Activated T-cell treated with anti-CD3 and anti-CD28 coated beads, Interleukin-2, amount 50 U/mL, for 24 hours (primary cell): Measurements from ENCODE around the gene SLC1A3.
"Not testable (repeated sequence)": the region's sequence is repeated elsewhere in the genome, so short reads cannot be mapped to it uniquely, and the experiment has no call there.

ENCODE experiments used
- DNase-seq: peaks from one replicate; pipeline ENCODE4 v3.0.0-alpha.2; 2020
- H3K27ac Mint-ChIP-seq: 2 replicates; pipeline ENCODE4 v1.8.0; 2020; ENCODE audit warnings: mild to moderate bottlenecking, mixed read lengths
- H3K27me3 Mint-ChIP-seq: 2 replicates; pipeline ENCODE4 v1.8.0; 2020; ENCODE audit warnings: mixed read lengths
- H3K36me3 Mint-ChIP-seq: 2 replicates; pipeline ENCODE4 v1.8.0; 2020; ENCODE audit warnings: low read depth, mixed read lengths
- H3K4me1 Mint-ChIP-seq: 2 replicates; pipeline ENCODE4 v1.8.0; 2020; ENCODE audit warnings: low read depth, mixed read lengths
- H3K4me3 Mint-ChIP-seq: 2 replicates; pipeline ENCODE4 v1.8.0; 2020; ENCODE audit warnings: mild to moderate bottlenecking, moderate library complexity, mixed read lengths
- H3K9me3 Mint-ChIP-seq: 2 replicates; pipeline ENCODE4 v1.8.0; 2020; ENCODE audit warnings: mixed read lengths

The SLC1A3 gene

DNA sequence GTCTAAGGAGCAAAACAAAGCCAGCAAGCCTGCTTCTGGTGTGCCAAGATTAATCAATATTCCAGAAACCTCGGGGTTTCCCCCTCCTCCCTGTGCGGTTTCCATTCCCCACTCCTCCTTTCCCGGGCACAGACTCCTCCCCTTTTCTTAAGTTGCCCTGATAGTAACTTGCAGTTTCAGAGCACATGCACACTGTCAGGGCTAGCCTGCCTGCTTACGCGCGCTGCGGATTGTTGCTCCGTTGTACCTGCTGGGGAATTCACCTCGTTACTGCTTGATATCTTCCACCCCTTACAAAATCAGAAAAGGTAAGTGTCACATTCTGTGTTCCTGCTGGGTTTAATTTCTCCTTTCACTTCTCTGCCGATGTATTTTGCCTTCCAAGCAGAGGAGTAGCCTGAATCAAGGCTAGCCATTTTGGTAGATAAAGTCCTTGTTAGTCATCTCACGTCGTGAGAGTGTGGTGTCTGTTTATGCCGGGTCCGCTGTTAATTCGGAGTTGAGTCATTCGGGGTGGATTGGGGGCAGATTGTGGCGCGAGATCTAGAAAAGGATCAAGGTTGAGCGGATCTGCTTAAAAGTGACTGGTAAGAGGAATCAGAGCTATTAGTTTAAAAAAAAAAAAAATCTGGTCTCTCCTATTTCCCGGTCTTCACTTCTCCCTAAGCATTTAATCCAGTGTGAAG lies at the start of gene SLC1A3:
TSS of gene SLC1A3 (plus strand) at position 179 of the 686 bp plus-strand sequence. CDS start 1,818 bp downstream, outside the sequence.
- H3K27me3 Mint-ChIP-seq: peaks cover 66% of the 10 kb centered on the region
- H3K4me1 Mint-ChIP-seq: peaks cover 19% of the 10 kb centered on the region
- peak within 1 kb of the TSS; percentile 75 for H3K4me3 Mint-ChIP-seq
- no peaks in the 10 kb centered on the region for H3K9me3 Mint-ChIP-seq
- no peaks in the 10 kb centered on the region for H3K36me3 Mint-ChIP-seq
- peak within 1 kb of the TSS; percentile 87 for H3K27ac Mint-ChIP-seq
- peak; percentile 52 for DNase-seq

DNA sequence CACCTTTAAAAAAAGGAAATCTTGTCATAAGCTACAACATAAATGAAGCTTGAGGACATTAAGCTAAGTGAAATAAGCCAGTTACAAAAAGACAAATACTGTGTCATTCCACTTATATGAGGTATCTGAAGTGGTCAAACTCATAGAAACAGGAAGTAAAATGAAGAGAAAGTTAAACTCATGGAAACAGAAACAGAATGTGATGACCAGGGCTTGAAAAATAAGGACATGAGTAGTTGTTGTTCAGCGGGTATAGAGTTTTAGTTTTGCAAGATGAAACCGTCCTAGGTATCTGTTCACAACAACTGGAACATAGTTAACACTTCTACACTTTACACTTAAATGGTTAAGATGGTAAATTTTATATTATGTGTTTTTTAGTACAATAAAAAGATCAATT lies 47.8 kb upstream of the SLC1A3 start:
- H3K4me1 Mint-ChIP-seq: no peaks in the 10 kb centered on the region
- no peak for DNase-seq
- no peaks in the 10 kb centered on the region for H3K36me3 Mint-ChIP-seq
- H3K27ac Mint-ChIP-seq: no peak overlapping the region
- no peak overlapping the region for H3K4me3 Mint-ChIP-seq
- H3K9me3 Mint-ChIP-seq: peaks cover 6% of the 10 kb centered on the region
- H3K27me3 Mint-ChIP-seq: no peaks in the 10 kb centered on the region

DNA sequence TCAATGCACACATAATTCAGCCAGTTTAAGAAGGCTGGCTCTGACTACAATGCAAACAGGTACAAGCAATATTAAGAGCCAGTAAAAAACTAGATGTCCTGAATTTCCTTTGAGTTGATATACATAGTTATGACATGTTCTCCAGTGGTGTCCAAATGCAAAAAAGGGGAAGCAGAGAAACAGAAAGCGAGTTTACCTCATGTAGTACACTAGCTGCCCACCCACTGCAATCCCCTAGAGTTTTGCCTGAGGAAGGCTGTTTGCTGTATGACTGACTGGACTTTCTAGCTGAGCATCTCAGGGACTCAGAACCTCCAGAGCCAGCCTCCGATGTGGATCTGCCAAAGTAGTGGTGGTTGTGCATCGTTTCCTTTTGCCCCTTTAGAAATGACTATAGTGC lies 44.8 kb upstream of the SLC1A3 start:
- H3K4me1 Mint-ChIP-seq: no peaks in the 10 kb centered on the region
- no peaks in the 10 kb centered on the region for H3K27me3 Mint-ChIP-seq
- no peaks in the 10 kb centered on the region for H3K9me3 Mint-ChIP-seq
- no peak overlapping the region for H3K27ac Mint-ChIP-seq
- H3K36me3 Mint-ChIP-seq: no peaks in the 10 kb centered on the region
- DNase-seq: no peak
- no peak overlapping the region for H3K4me3 Mint-ChIP-seq

DNA sequence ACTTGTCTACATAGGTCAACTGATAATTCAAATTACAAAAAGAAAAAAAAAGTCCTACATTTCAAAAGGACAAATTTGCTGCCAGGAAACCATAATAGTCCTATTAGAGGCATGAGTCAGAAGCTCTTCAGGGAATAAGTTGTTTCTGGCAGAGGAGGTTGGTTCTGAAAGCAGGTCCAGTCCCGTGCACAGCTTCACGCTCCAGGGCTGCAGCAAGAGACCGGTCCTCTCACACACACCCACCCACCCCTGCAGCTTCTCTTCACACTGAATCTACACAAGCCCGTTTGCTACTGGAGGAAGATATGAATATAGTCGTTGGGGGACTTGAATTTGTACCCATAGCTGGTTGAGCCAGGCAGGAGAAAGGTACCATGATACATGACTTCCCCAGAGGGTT lies 36.9 kb upstream of the SLC1A3 start:
- DNase-seq: no peak
- Mint-ChIP-seq H3K36me3 (no peaks in the 10 kb centered on the region), H3K4me1 (no peaks in the 10 kb centered on the region), H3K27me3 (no peaks in the 10 kb centered on the region), H3K9me3 (no peaks in the 10 kb centered on the region), H3K4me3 (no peak overlapping the region), H3K27ac (no peak overlapping the region)

DNA sequence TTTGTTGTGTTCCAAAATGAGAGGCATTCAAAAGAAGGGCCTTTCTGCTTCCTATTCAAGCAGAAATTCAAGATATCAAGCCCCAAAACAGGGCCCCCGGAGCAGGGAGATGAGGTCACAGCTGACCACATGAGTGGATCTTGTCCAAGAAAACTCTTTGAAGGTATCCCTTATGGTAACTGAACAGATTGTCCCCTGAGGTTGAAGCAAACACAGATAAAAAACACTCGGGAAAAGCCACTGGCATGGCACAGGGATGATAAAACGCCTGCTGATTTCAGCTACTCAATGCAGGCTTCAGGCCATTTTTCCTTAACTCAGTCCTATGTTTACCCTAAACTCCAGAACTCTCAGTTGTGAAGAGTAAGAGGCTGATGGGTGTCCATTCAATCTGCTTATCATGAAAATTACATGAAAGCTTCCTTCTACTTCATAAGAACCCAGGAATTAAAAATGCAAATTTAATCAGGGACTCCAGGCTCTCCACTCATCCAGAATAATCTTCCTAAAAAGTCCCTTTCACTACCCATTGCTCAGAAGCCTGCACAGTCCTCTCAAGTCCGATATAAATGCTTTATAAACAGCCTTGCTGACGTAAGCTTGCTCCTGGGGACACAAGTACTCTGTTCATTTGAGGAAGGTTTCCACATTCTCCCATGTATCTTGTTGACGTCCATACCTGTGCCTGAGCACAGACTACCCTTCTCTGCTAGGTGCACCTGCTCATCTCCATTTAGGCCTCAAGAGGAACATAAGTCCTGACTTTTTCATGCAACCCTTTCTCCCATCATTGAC lies 35.9 kb upstream of the SLC1A3 start:
- H3K4me1 Mint-ChIP-seq: no peaks in the 10 kb centered on the region
- no peak for DNase-seq
- no peaks in the 10 kb centered on the region for H3K27me3 Mint-ChIP-seq
- H3K27ac Mint-ChIP-seq: no peak overlapping the region
- no peak overlapping the region for H3K4me3 Mint-ChIP-seq
- H3K9me3 Mint-ChIP-seq: no peaks in the 10 kb centered on the region
- H3K36me3 Mint-ChIP-seq: no peaks in the 10 kb centered on the region

DNA sequence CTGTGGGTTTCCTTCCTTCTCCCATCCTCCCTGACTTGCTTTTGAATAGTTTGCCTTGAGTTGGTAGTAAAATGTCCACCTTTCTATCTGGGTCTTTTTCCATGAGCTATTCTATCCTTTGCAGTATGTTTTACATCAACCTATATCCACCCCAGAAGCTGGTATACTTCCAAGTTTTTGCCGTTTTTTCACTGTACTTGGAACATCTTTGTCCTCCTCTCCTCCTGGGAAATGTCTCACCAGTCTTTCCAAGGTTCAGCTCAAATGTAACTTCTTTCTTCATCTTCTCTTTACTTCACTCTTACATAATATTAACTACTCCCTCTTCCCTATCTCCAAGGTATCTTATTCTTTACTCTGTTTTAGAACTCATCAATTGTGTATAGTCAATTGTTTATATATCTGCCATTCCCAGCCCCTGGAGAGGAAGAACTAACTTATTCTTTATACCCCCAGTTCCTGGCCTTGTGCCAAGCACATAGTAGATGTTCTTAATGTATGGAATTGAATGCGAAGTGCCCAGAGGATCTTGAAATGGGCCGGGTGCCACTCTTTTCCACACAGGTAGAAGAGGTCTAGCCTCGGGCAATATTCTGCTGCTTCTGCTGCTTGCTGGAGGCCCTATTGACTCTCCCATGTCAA lies 34.9 kb upstream of the SLC1A3 start:
- Mint-ChIP-seq H3K9me3 (no peaks in the 10 kb centered on the region), H3K27me3 (no peaks in the 10 kb centered on the region), H3K4me1 (no peaks in the 10 kb centered on the region), H3K36me3 (no peaks in the 10 kb centered on the region), H3K4me3 (no peak overlapping the region), H3K27ac (no peak overlapping the region)
- no peak for DNase-seq

DNA sequence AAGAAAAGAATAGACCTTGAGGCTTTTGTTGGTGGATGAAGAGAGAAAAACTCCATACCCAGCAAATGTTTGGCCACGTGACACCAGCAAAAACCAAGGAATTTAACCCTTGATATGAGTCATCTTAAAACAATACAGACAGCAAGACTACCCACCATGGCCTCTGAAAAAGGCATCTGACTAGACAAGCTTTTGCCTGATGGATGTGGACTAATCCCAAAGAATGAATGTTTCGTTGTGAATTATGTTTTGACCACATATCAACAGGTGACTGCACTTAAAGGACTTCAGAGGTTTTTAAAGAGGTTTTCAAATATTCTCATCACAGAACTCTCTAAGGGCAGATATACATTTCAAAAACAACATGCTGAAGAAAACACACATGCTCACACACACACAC lies 33.0 kb upstream of the SLC1A3 start:
- no peaks in the 10 kb centered on the region for H3K9me3 Mint-ChIP-seq
- no peak overlapping the region for H3K27ac Mint-ChIP-seq
- no peaks in the 10 kb centered on the region for H3K36me3 Mint-ChIP-seq
- no peaks in the 10 kb centered on the region for H3K4me1 Mint-ChIP-seq
- no peaks in the 10 kb centered on the region for H3K27me3 Mint-ChIP-seq
- no peak for DNase-seq
- no peak overlapping the region for H3K4me3 Mint-ChIP-seq

DNA sequence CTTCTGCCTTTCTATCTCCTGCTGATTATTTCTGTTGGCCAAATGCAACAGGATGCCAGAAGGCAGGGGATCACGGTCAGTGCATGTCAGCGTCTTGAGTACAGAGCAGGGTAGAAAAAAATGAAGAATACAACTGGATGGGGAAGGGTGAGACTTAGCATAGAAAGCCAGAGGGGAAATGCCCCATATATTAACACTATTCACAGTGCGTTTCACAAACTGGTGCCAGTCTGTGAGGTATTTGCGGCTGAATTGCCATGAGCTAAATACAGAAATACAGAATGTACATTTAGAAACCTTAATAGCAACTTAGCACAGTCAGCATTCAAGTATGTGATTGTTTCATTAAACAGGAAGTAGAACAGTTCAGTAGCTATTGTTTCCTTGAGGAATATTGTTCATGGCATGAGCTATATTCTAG lies 31.0 kb upstream of the SLC1A3 start:
- H3K9me3 Mint-ChIP-seq: no peaks in the 10 kb centered on the region
- no peaks in the 10 kb centered on the region for H3K4me1 Mint-ChIP-seq
- H3K27me3 Mint-ChIP-seq: peaks cover 6% of the 10 kb centered on the region
- no peak for DNase-seq
- H3K4me3 Mint-ChIP-seq: no peak overlapping the region
- no peak overlapping the region for H3K27ac Mint-ChIP-seq
- H3K36me3 Mint-ChIP-seq: no peaks in the 10 kb centered on the region

DNA sequence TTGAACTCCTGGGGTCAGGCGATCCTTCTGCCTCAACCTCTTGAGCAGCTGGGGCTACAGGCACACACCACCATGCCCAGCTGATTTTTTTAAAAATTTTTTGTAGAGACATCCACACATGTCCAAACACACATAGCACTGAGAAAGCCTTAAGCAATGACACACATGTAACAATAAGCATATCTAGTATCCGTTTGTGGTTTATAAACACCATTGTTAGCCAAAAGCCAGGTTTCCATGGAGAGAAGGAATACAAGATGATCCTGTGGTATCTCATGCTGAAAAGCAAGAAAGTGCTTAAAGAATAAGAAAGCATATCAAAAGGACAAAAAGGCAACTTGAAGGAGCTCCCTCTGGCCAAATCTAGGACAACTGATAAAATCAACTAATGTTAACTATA lies 29.7 kb upstream of the SLC1A3 start:
- Mint-ChIP-seq H3K36me3 (no peaks in the 10 kb centered on the region), H3K4me1 (no peaks in the 10 kb centered on the region), H3K27me3 (peaks cover 10% of the 10 kb centered on the region), H3K27ac (no peak overlapping the region), H3K4me3 (no peak overlapping the region), H3K9me3 (no peaks in the 10 kb centered on the region)
- DNase-seq: no peak

DNA sequence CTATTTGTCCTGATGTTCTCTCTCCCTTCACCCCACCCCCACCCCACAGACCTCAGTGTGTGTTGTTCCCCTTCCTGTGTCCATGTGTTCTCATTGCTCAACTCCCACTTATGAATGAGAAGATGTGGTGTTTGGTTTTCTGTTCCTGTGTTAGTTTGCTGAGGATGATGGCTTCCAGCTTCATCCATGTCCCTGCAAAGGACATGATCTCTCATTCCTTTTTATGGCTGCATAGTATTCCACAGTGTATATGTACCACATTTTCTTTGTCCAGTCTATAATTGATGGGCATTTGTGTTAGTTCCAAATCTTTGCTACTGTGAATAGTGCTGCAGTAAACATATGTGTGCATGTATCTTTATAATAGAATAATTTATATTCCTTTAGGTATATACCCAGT lies 26.5 kb upstream of the SLC1A3 start:
- not testable (repeated sequence) for DNase-seq, H3K4me3 Mint-ChIP-seq, H3K36me3 Mint-ChIP-seq, H3K9me3 Mint-ChIP-seq, H3K4me1 Mint-ChIP-seq, H3K27ac Mint-ChIP-seq
- H3K27me3 Mint-ChIP-seq: peaks cover 14% of the 10 kb centered on the region

DNA sequence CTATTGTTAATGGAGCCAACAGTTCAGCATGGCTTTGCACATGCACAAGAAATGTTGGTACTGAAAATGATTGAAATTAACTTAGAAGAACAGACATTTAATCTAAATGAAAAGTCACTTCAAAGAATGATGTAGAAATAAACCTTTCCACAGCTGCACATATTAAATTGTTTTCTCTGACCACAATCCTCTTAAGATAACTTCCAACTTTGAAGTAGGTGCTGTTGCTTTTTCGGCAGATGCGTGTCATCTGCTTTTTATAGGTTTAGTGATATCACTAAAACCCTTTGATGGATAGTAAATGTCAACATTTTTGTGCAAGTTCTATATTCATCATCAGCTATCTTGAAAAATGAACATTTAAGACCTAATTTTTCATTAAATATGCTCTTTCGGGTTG lies 25.3 kb upstream of the SLC1A3 start:
- Mint-ChIP-seq H3K27ac (no peak overlapping the region), H3K4me3 (no peak overlapping the region), H3K36me3 (no peaks in the 10 kb centered on the region), H3K4me1 (no peaks in the 10 kb centered on the region), H3K9me3 (no peaks in the 10 kb centered on the region), H3K27me3 (peaks cover 17% of the 10 kb centered on the region)
- no peak for DNase-seq

DNA sequence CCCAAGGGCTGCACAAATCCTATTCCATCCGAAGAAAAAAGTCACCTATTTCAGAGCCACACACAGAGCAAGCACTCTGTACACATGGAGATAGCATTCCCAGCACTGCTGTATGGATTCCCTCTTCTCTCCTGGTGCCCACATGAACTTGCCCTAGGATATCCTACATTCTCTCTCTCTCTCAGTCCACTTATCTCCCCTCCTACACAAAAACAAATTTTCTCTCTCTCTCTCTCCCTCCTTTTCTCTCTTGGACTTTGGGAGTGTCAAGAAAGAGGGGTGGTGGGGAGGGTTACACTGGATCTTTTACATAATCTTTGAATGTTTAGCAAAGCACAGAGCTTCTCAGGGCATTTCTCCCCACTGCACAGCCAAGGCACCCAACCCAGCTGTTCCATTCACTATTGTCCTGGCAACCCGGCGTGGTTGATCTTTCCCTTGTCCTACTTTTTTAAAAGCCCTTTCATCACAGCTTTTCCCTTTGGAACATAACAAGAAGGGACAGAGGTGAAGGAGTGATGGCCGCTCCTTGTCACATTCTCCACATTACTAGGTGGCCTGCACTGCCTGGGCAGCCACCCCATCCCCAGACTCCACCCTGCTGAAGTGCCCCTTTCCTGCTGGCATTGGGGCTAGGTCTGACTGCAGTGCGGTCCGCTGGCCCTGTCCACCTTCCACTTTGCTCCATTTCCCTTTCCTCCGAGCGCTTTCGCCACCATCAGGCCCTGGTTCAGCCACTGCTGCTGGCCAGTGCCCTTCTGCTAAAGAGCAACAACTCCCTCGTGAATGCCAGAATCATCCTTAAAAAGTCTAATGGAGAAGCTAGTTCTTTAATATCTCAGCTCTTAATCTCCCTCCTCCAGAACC lies 22.2 kb upstream of the SLC1A3 start:
- Mint-ChIP-seq H3K27ac (no peak overlapping the region), H3K4me3 (no peak overlapping the region), H3K9me3 (no peaks in the 10 kb centered on the region), H3K27me3 (peaks cover 17% of the 10 kb centered on the region), H3K4me1 (no peaks in the 10 kb centered on the region), H3K36me3 (no peaks in the 10 kb centered on the region)
- no peak for DNase-seq

DNA sequence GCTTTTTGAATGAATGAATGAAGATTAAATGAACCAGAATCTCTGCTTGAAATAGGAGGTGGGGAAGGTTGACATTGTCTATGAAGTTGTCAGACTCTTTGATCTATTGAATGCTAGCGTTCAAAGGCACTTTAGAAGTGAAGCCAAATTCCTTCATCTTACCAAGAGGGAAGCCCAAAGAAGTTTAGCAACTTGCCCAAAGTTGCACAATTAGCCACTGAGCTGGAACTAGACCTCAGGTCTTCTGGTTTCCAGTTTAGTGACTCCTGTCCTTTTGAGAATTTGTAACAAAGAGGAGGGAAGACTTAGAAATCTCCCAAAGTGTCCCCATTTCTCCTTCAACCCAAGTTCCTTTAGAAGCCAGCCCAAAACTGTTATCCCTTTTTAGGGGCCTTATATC lies 20.7 kb upstream of the SLC1A3 start:
- H3K4me1 Mint-ChIP-seq: no peaks in the 10 kb centered on the region
- no peak overlapping the region for H3K27ac Mint-ChIP-seq
- H3K4me3 Mint-ChIP-seq: no peak overlapping the region
- H3K36me3 Mint-ChIP-seq: no peaks in the 10 kb centered on the region
- no peaks in the 10 kb centered on the region for H3K9me3 Mint-ChIP-seq
- no peak for DNase-seq
- H3K27me3 Mint-ChIP-seq: peaks cover 12% of the 10 kb centered on the region

DNA sequence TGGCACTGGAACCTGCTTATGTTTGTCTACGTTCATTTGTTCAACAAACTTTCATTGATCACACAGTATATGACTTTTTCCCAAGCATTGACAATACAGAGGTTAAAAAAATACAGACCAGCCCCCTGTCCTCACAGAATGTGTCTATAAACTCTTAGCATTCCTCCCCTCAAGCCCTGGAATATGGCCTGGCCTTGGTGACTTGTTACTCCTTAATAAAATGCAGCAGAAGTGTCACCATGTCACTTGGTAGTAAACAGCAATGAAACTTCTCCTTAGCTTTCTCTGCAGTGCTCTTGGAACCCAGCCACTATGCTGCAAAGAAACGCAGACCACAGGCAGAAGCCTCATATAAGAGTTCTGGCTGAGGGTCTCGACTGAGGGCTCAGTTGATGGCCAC lies 19.1 kb upstream of the SLC1A3 start:
- Mint-ChIP-seq H3K4me1 (no peaks in the 10 kb centered on the region), H3K9me3 (no peaks in the 10 kb centered on the region), H3K4me3 (no peak overlapping the region), H3K36me3 (no peaks in the 10 kb centered on the region), H3K27ac (no peak overlapping the region), H3K27me3 (peaks cover 6% of the 10 kb centered on the region)
- no peak for DNase-seq
